GM19328 (cell line): ENCODE measurements around the gene MYRFL.
"Not testable (repeated sequence)": the region's sequence is repeated elsewhere in the genome, so short reads cannot be mapped to it uniquely, and the experiment has no call there.

ENCODE experiments used
- ATAC-seq: cut with Tn5 transposase; IDR thresholded peaks from one replicate; pipeline ENCODE4 v1.9.1; 2021; ENCODE audit warnings: mild to moderate bottlenecking, moderate library complexity; ENCODE audit not compliant: unreplicated experiment

Gene MYRFL

DNA sequence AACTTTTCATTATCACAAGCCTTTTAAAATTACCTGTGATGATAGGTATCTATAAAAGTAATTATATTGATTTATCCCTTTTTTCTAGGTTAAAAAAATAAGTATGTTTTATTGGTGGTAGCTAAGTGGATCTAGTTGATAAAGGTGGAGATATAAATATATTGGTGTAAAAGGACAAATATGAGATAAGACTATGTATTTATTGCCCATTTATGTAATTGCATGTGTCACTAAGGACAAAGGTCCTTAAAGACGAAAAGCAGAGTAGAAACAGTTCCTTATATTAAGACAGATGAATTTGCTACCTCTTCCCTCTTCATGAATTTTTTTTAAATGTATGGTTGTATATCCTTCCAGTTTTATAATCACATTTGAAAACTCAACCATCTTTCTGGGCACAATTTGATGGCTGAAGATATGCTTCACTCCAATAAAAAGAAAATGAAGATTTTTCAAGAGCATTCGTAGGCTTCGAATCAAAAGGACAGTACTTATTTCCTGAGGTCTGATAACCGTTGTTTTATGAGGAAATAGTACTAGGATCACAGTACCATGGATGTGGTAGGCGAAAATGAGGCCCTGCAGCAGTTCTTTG lies at the start of gene MYRFL:
Gene MYRFL, plus strand, starts transcription at position 262 of the 595 bp plus-strand sequence. Its CDS starts 291 bp downstream, at position 553.
- no peak for ATAC-seq

DNA sequence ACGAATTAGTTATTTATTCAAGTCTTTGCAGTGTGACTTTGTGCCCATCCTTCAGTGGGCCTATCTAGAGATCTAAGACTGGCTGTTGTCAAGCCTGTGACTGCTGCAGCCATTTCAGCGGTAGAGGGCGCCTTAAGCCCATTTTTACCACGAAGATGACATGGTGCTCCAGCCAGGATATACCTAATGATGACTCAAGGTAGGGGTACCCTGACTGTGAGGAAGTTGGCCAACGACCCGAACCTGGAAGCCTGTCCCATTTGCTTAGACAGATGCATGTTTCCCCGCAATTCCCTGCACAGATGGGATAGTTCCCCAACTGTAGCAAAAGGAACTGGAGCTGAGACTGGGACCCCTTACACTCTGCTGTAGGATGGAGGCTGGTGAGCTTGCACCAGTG lies 45.1 kb upstream of the MYRFL start:
- ATAC-seq, result no peak

DNA sequence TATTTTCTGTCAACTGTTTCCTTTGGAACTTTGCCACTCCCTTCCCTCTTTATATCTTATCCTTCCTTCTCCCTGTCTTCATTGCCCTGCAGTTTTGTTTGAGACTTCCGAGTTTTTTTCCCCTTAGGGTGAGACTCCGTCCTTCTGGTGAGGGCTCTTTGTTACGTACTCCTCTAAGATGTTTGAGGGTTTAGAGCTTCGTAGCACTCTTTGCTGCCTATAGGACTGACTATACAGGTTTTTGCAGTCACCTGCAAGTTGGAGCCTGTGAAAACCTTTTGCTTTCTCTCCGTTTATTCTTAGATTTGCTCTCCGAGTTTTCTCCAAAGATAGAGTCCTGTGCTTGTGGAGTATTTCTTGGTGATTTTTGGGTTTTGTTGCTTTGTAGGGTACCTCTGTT lies 41.7 kb upstream of the MYRFL start:
- ATAC-seq, result no peak

DNA sequence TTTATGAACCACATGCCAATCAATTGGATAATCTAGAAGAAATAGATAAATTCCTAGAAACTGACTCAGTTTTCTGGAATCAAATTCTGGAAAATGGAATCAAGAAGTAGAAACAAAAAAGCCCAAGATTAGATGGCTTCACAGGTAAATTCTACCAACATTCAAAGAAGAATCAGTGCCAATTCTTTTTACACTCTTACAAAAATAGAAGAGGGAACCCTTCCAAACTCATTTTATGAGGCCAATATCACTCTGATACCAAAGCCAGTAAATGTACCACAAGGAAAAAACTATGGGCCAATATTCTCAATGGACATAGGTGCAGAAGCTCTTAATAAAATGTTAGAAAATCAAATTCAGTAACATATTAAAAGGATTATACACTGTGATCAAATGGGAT lies 35.7 kb upstream of the MYRFL start:
- no peak for ATAC-seq

DNA sequence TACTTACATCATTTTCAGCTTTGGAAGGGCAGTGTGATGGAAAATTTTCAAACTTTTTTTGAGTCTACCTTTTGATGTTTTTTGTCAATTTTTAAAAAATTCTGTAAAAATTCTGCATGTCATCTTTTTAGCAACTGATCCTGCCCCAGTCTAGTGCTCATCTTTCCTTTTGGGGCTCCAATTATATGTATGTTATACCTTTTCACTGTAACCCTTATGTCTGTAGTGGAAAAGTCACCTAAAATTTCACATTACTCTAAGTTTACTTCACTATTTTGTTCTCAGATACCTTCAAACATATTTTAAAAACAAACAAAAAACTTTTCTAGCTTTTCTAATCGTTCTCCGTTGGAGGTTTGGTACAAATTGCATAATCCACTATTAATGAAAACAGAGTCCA lies 32.5 kb upstream of the MYRFL start:
- no peak for ATAC-seq

DNA sequence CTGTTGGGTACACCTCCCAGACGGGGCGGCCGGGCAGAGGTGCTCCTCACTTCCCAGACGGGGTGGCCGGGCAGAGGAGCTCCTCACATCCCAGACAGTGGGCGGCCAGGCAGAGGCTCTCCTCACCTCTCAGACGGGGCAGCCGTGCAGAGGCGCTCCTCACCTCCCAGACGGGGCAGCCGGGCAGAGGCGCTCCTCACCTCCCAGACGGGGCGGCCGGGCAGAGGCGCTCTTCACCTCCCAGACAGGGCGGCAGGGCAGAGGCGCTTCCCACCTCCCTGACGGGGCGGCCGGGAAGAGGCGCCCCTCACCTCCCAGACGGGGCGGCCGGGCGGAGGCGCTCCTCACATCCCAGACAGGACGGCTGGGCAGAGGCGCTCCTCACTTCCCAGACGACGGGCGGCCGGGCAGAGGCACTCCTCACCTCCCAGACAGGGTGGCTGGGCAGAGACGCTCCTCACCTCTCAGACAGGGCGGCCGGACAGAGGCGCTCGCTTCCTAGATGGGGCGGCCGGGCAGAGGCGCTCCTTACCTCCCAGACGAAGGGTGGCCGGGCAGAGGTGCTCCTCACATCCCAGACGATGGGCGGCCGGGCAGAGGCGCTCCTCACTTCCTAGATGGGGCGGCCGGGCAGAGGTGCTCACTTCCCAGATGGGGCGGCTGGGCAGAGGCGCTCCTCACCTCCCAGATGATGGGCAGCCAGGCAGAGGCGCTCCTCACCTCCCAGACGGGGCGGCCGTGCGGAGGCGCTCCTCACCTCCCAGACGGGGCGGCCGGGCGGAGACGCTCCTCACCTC lies 17.7 kb upstream of the MYRFL start:
- ATAC-seq, result not testable (repeated sequence)

DNA sequence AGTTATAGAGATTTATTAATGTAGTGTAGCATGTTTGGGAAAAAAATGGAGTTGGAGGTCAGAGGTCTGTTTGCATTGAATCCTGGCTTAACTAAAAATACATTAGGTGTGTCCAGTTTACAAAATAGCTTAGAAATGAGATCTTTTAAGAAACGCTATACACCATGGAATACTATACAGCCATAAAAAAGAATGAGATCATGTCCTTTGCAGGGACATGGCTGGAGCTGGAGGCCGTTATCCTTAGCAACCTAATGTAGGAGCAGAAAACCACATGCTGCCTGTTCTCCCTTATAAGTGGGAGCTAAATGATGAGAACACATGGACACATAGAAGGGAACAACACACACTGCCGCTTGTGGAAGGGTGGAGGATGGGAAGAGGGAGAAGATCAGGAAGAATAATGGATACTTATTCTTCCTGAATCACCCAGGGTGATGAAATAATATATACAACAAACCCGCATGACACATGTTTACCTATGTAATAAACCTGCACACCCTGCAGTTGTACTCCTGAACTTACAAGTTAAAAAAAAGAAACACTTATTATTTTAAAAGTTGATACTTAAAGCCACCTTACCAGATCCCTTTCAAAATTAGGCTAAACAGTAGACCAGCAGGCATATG lies 14.0 kb upstream of the MYRFL start:
- no peak for ATAC-seq

DNA sequence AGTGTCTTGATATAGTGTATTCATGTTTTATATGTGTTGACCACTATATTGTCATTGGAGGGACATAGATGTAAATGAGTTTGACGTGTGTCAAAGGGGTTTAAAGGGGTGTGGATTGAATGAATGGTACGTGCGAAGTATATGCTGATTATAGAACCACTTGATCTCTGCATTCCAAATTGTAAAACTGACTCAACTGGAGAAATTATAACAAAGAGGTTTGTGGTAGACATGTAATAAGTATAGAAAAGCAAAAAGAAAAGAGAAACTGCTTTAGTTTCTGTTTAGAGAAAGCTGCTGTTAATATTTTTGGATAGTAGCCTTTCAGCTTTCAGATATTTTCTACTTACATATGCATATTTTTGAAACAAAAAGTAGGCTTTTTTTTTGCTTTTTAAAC lies 8.9 kb upstream of the MYRFL start:
- no peak for ATAC-seq

DNA sequence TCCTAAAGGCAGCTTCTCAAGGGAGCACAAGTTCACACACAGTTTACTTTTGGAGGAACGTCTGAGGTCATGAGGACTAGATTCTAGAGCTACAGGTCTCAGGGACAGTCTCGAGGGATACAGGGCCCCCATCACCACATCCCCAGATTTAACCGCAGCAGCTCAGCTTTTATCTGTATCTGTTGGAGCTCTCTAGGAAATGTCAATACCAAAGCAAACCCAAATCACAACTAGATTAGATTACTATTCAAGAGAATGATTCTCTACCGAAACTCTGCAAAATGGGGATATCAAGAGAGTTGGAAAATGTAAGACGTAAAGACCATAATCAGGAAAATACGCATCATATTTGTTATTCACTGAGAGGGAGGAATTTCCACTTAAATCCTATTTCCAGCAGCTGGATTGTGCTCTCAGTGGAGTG lies 4.0 kb upstream of the MYRFL start:
- ATAC-seq, result no peak

DNA sequence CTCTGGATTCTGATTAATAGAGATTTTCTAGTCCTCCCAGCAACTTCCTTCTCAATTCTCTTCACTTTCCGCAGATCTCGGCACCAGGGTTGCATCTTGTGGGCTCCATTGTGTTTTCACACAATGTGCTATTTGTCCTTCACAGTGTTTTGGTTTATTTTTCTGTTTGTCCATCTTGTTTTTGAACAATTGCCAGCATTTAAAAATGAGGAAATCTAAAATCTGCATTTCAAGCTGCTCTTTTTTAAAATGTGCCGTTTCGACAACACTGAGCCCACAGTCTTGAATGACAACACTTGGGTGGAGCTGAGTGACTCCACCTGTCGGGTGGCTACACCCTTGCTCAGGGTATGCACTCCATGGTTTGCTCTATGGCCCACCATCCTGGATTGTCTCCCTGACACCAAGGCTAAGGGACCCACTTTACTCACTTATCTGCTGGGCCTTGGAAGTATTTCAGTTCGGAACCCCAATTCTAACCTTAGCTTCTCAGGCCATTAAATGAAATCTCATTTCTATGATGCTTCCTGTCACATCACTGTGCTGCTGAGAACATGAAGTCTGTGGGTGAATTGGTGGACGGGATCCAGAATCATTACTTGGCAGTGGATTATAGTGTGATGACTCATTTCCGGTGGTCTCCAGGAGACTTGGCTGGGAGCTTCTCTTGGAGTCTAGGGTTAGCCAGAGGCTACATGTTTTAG lies 3.4 kb upstream of the MYRFL start:
- no peak for ATAC-seq

DNA sequence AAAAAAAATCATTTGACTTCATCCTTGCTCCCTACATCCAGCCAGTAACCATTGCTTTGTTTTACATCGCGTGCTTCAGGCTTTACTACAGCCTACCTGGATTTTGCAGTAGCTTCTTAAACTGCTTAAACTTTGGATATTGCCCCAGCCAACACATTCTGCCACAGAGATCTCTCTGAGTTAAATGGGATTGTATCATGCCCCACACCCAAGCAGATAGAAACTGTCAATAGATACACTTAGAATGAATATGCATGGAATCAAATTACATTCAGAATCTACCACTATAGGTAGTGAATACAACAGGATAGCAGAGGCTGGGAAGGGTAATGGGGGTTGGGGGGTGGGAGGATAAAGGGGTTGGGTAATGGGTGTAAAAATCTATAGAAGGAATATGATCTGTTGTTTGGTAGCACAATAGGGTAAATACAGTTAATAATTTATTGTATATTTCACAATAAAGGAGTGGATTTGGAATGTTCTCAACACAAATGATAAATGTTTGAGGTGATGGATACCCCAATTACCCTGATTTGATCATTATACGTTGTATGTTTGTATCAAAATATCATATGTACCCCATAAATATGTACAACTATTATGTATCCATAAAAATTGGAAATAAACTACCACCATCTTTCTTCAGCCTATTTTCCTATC lies 2.7 kb upstream of the MYRFL start:
- no peak for ATAC-seq

DNA sequence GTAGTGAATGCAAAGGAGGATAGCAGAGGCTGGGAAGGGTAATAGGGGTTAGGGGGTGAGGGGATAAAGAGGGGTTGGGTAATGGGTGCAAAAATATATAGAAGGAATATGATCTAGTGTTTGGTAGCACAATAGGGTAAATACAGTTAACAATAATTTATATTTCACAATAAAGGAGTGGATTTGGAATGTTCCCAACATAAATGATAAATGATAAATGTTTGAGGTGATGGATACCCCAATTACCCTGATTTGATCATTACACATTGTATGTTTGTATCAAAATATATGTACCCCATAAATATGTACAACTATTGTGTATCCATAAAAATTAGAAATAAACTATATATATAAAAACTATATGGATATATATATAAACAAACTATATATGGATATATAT lies 999 bp upstream of the MYRFL start:
- ATAC-seq, result no peak

DNA sequence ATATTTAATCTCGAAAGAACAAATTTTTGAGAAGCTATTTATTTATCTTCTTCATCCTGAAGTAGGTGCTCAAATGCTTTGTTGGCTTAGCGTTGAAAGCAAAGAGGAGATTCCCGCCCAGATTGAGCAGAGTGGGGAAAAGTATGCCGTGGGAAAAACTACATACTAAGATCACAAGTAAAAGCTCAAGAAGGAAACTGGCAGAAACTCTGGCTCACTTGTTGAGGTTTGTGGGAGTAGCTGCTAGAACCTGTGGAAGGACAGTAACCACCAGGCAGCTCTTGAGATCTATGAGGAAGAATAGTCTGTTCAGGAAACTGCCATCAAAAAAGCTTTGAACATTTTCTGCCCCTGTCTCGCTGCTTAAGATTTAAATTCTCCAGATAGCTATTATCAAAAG lies 3.9 kb downstream of the MYRFL start:
- ATAC-seq, result no peak

DNA sequence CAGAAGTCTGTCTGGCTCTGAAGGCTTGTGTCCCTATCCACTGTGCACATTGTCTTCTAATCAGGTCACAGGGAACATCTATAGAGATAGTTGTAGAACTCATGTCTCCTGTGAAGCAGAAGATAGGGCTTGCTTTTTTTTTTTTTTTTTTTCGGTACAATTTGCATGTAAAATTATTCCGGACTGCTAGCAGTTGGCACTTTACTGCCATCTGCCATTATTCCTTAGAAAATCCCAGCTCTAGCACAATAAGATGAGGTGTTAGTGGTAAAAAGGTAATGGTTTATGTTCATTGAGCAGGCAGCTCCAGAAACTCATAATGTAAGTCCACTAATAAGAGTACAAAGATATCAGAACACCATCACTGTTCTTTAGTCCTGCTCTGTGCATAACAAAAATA lies 8.7 kb downstream of the MYRFL start:
- no peak for ATAC-seq

DNA sequence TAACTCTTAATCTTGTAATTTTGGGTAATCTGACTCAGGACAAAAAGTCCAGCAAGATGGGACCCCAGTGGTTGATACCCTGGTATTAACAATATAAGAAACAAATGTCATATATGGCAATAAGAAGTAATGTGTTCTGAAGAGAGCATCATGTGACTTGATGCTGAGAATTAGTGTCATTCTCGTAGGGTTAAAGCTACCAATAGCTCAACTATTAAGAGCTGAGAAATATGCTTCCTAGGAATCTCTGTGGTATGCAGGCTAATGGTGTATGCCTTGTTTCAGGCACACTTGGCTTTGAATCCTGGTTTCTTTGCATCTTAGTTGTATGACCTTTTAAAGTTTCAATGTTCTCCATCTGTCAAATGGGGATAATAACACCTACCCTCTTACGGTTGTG lies 9.1 kb downstream of the MYRFL start:
- ATAC-seq, result no peak

DNA sequence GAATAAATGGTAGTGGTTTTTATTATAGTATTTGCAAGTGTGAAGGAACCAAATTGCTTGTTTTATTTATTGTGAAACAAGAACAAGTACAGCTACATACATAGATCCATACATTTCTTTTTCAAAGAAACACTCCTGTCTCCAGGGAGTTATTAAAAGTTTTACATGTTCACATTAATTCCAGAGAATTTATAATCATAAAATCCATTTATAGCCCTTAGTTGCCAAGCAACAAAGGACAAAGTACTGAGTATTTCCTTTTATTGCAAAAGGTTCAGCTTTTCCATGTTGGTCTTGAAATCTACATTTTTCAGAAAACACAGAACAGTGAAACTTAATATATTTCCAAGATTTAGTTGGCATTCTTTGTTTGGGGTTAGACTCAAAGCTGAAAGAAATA lies 9.5 kb downstream of the MYRFL start:
- ATAC-seq, result no peak

DNA sequence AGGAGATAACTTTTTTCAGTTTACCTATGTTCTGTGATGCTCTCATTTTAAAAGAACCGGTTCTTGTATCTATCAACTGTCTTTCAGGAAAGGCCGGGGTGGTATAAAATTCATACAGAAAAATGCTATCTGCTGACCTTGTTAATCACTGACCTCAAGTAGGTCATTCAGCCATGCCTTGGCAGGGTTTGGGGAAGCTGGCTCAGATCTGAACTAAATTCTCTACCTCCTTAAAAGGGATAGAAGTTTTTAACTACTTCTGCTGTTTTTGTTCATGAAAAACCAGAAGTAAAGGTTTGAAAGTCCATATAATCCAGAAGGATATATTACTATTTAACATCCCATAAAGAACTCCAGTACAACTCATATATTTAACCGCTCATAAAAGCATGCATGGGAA lies 10.1 kb downstream of the MYRFL start:
- ATAC-seq, result no peak

DNA sequence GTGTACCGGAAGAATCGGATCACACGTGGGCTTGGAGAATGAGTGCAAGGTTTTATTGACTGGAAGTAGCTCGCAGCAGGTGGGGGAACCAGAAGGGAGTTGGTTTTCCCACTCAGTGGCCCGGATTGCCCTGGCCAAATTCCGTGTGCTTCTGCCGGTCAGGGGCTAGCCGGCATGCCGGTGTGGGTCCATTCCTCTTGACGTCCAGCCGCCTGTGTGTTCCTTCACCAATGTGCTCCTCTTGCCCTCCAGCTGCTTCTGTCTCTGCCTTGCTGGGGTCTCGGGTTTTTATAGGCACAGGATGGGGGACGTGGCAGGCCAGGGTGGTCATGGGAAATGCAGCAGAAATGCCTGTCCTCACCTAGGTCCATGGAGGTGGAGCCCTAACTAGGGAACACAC lies 11.0 kb downstream of the MYRFL start:
- no peak for ATAC-seq

DNA sequence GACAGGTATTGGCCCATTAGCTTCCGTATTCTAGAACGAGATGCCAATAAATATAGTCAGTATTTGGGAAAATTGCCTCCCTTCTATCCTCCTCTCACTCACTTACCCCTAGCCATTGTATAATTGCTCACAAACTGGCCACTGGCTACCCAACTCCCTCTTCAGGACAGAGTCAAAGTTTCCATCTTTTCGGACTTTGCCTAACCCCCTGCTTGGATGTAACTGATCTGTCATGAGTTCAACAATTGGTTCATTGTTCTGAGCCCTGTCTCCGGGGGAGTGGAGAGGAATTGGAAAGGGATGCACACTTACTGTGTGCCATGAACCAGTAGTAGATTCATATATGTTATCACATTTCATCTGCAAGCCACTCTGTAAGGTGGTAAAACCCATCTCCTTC lies 12.2 kb downstream of the MYRFL start:
- ATAC-seq, result no peak

DNA sequence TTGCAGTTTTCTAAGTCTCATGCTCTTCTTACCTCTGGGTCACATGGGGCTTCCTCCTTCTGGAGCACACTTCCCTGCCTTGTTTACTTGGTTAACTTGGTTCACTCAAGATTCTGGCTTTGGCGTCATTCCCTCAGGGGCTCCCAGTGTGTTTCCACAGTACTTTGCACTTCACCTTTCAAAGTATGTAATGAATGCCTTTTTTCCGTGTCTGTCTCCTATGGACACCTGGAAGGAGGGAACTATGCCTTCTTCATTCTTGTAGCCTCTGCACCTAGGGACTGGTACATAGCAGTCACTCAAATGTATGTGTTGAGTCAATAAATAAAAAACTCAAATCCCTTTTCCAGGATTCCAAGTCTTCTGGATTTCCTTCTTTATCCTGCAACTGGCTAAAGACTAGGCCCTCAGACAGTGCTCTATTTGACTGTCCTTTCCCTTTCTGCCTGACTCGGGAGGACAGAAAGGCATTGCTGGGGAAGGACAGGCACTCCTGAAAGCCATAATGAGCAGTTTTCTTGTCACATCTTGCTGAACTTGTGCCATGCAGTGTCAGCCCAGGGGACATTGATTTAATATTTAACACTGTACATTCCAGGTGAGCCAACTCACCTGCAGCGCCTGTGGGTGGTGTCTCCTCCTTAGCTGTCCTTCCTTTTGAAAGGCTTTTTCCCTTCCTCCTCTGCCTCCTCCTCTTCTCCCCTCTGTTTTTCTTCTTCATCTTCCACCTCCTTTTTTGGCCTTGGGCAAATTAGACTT lies 12.8 kb downstream of the MYRFL start:
- no peak for ATAC-seq
